ENCODE results near the gene HOXB5.

HOXB5 gene

DNA sequence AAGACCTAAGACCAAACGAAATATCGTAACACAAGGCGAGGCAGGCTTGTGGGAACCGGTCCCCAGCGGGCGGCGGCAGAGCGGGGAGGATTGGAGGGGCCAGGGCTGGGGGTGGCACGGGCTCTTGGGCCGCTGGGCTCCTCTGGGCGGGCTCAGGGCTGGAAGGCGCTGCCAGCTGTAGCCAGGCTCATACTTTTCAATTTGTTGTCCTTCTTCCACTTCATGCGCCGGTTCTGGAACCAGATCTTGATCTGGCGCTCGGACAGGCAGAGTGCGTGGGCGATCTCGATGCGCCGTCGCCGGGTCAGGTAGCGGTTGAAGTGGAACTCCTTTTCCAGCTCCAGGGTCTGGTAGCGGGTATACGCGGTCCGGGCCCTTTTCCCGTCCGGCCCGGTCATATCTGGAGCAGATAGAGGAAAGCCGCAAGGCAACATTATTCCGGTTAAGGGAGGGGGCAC lies 1.5 kb downstream of the HOXB5 start:
- H3K27ac ChIP-seq (ENCODE audit: low read depth, low read length, severe bottlenecking) = no peak overlapping the region
- H3K4me1 ChIP-seq (ENCODE audit: control insufficient read depth, insufficient read depth, low read length, poor library complexity, severe bottlenecking) = peaks cover 32% of the 10 kb centered on the region

GRCh38 chr17:48591255-48592056 lies 2.1 kb downstream of the HOXB5 start:
- 50 to 89% methylated on average over 1 to 2 of the region's 10 CpGs for WGBS, 2 experiments (ENCODE audit: insufficient coverage in 2 of 2)
- H3K9me3 ChIP-seq (ENCODE audit: control insufficient read depth, low read length) = no peaks in the 10 kb centered on the region
- peak overlapping the region; percentile 20 for H3K27ac ChIP-seq (ENCODE audit: low read depth, low read length, severe bottlenecking)
- H3K36me3 ChIP-seq (ENCODE audit: control insufficient read depth, insufficient read depth, low read length) = no peaks in the 10 kb centered on the region
- H3K4me3 ChIP-seq (ENCODE audit: extremely low read depth, insufficient read depth, low read length, poor library complexity, severe bottlenecking) = peak overlapping the region; percentile 44
- peaks cover 38% of the 10 kb centered on the region for H3K4me1 ChIP-seq (ENCODE audit: control insufficient read depth, insufficient read depth, low read length, poor library complexity, severe bottlenecking)

More for the DNA sequence above, 1.5 kb downstream of the HOXB5 start:
- WGBS, 2 experiments (ENCODE audit: insufficient coverage in 2 of 2) = 6 to 13% methylated on average over 16 to 26 of the region's 33 CpGs
- Histone ChIP-seq H3K4me3 (ENCODE audit: extremely low read depth, insufficient read depth, low read length, poor library complexity, severe bottlenecking) (peak overlapping the region; percentile 44), H3K36me3 (ENCODE audit: control insufficient read depth, insufficient read depth, low read length) (no peaks in the 10 kb centered on the region), H3K9me3 (ENCODE audit: control insufficient read depth, low read length) (no peaks in the 10 kb centered on the region)

DNA sequence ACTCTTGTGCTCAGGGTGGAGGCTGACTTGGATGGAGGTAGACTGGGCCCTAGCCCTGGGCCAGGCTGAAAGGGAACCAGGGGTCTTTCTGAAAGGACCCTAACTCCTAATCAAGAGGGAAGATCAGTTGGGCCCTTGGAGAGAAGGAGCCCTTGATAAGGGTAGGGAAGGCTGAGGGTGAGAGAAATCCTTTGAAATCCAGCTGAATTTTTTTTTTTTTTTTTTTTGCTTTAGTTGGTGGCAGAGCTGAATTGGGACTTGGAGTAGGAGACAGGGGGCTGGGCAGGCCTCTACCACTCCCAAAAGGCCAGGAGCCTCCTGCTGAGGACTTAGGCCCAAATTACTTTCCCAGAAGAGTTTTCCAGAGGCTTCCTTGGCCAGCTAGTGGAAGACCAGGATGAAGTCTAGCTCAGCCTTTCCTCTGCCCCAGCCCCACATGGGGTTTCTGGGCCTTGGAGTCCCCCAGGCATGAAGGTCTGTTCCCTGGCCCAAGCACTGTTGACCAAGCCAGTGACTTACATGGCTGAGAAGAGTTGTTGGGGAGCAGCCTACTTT lies 2.9 kb downstream of the HOXB5 start:
- Histone ChIP-seq H3K4me3 (ENCODE audit: extremely low read depth, insufficient read depth, low read length, poor library complexity, severe bottlenecking) (peak overlapping the region; percentile 14), H3K9me3 (ENCODE audit: control insufficient read depth, low read length) (no peaks in the 10 kb centered on the region), H3K4me1 (ENCODE audit: control insufficient read depth, insufficient read depth, low read length, poor library complexity, severe bottlenecking) (peaks cover 41% of the 10 kb centered on the region), H3K27ac (ENCODE audit: low read depth, low read length, severe bottlenecking) (peak overlapping the region; percentile 79), H3K36me3 (ENCODE audit: control insufficient read depth, insufficient read depth, low read length) (no peaks in the 10 kb centered on the region)

- WGBS, 2 experiments (ENCODE audit: insufficient coverage in 2 of 2) = 17 to 21% methylated on average over 6 to 13 of the region's 23 CpGs
- H3K9me3 ChIP-seq (ENCODE audit: control insufficient read depth, low read length) = no peaks in the 10 kb centered on the region
- no peaks in the 10 kb centered on the region for H3K36me3 ChIP-seq (ENCODE audit: control insufficient read depth, insufficient read depth, low read length)
- peak within 1 kb of the TSS; percentile 32 for H3K4me3 ChIP-seq (ENCODE audit: extremely low read depth, insufficient read depth, low read length, poor library complexity, severe bottlenecking)
- H3K4me1 ChIP-seq (ENCODE audit: control insufficient read depth, insufficient read depth, low read length, poor library complexity, severe bottlenecking) = peaks cover 38% of the 10 kb centered on the region
- H3K27ac ChIP-seq (ENCODE audit: low read depth, low read length, severe bottlenecking) = peak within 1 kb of the TSS; percentile 79
Measured at GRCh38 chr17:48589831-48590606, 3.6 kb downstream of the HOXB5 start, which contains the start of gene HOXB3. TSS of gene HOXB3 (minus strand) at chr17:48590241. CDS start at chr17:48552474, 37,767 bp downstream.

DNA sequence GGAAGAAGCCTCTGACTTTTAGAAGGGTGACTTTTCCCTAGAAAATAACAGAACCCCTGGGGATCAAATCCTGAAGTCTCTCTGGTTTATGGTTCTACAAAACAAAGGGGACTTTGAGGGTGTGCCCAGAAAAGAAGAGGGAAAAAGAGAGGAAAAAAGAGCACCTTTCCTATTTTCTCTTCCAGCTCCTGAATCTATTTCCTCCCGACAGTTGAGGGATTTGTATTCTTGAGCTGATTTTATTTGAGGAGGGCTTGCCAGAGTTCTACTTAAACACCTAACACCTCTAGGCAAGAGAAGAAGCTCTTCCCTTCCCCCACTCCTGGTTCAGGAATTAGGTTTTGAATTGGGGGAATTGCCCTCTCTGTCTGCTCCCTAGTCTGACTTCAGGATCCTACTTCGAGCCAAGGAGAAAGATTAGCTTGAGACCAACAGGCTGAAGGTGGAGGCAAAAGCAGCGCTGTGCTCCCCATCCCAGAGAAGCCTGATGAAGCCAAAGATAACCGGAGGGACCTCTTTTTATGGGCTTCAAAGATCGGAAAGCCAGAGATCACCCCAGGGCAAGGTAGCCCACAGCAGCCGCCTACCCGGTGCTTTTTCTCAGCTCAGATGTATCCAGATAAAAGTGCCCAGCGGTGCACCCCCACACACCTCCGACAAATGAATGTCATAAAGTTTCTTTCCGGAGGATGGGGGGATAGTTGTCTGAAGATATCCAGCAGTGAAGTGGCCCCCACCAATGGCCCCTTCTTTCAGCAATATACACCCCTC lies 4.3 kb downstream of the HOXB5 start:
- Histone ChIP-seq H3K36me3 (ENCODE audit: control insufficient read depth, insufficient read depth, low read length) (no peaks in the 10 kb centered on the region), H3K27ac (ENCODE audit: low read depth, low read length, severe bottlenecking) (peak overlapping the region; percentile 73), H3K4me3 (ENCODE audit: extremely low read depth, insufficient read depth, low read length, poor library complexity, severe bottlenecking) (peak overlapping the region; percentile 32), H3K9me3 (ENCODE audit: control insufficient read depth, low read length) (no peaks in the 10 kb centered on the region), H3K4me1 (ENCODE audit: control insufficient read depth, insufficient read depth, low read length, poor library complexity, severe bottlenecking) (peaks cover 32% of the 10 kb centered on the region)
- WGBS, 2 experiments (ENCODE audit: insufficient coverage in 2 of 2) = 0 to 6% methylated on average over 3 to 5 of the region's 10 CpGs

DNA sequence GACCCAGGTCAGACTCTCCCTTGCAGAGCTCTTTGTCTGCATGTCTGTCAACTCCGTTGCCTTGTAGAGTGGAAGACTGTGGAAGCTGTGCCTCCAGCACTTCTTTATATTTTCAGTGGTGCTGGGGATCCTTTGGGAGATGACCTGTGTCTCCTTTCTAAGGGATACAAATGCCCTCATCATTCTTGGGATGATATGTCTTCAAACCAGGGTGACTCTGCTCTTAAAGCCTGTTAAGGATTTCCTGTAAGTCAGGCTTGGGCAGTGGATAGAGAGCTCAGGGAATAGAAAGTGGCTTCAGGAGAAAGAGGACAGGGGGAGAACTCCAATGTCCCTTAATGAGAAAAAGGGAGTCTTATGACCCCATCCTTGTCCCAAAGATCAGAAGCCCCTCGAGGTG lies 5.1 kb downstream of the HOXB5 start:
- peak overlapping the region; percentile 24 for H3K4me3 ChIP-seq (ENCODE audit: extremely low read depth, insufficient read depth, low read length, poor library complexity, severe bottlenecking)
- 14 to 25% methylated on average over 1 of the region's 2 CpGs for WGBS, 2 experiments (ENCODE audit: insufficient coverage in 2 of 2)
- no peaks in the 10 kb centered on the region for H3K9me3 ChIP-seq (ENCODE audit: control insufficient read depth, low read length)
- H3K27ac ChIP-seq (ENCODE audit: low read depth, low read length, severe bottlenecking) = peak overlapping the region; percentile 62
- peaks cover 30% of the 10 kb centered on the region for H3K4me1 ChIP-seq (ENCODE audit: control insufficient read depth, insufficient read depth, low read length, poor library complexity, severe bottlenecking)
- no peaks in the 10 kb centered on the region for H3K36me3 ChIP-seq (ENCODE audit: control insufficient read depth, insufficient read depth, low read length)

DNA sequence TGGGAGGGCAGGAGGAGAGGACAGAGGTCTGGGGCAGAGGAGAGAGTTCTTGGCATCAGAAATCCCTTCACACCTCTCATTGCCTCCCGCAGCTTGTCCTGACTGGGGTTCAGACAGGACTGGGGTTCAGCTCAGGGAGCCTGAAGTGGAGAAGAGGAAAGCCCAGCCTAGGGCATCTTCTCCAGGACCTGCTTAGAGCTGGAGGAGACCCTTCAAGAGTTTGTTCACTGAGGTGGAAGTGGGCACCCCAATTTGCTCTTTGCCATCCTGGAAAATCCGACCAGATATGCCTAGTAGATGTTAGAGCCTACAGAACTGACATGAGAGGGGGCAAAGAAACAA lies 5.5 kb downstream of the HOXB5 start:
- 25 to 38% methylated on average over 1 of the region's 2 CpGs for WGBS, 2 experiments (ENCODE audit: insufficient coverage in 2 of 2)
- Histone ChIP-seq H3K4me1 (ENCODE audit: control insufficient read depth, insufficient read depth, low read length, poor library complexity, severe bottlenecking) (peaks cover 30% of the 10 kb centered on the region), H3K4me3 (ENCODE audit: extremely low read depth, insufficient read depth, low read length, poor library complexity, severe bottlenecking) (peak overlapping the region; percentile 24), H3K36me3 (ENCODE audit: control insufficient read depth, insufficient read depth, low read length) (no peaks in the 10 kb centered on the region), H3K9me3 (ENCODE audit: control insufficient read depth, low read length) (no peaks in the 10 kb centered on the region), H3K27ac (ENCODE audit: low read depth, low read length, severe bottlenecking) (peak overlapping the region; percentile 62)

DNA sequence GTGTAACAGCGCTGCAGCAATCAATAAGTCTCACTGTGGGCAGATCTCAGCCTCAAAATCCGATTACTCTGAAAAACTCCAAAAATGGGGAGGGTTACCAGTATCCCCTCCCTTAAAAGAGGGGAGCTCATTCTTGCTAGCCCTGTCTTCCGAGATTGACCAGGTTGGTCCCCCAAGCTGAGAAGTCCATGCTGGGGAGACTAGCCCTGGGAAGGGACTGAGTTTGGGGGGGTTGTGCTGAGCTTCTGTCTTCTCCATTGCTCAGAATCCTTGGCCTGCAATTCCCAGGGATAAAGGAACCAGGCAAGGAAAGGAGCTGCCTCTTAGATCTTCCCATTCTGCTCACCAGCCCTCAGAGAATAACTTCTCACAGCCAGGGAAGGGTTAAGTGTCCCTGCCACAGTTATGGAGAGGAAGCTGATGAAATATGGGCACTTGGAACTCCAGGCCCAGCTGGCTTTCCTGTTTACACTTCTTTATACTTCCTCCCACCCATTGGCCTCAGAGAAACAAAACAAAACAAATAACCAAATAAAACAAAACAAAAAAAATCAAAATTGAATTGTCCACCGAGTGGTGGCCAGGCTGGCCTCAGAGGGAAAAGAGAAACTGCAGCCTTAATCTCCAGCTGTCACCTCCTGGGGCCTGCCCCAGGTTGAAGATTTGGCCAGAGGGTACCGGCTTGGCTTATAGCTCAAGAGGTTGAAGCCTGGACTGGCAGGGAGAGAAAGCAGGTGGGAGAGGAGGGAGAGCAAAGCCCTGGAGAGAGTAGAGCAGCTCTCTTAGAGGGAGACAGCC lies 6.1 kb downstream of the HOXB5 start:
- H3K27ac ChIP-seq (ENCODE audit: low read depth, low read length, severe bottlenecking) = peak overlapping the region; percentile 62
- peak overlapping the region; percentile 24 for H3K4me3 ChIP-seq (ENCODE audit: extremely low read depth, insufficient read depth, low read length, poor library complexity, severe bottlenecking)
- no peaks in the 10 kb centered on the region for H3K9me3 ChIP-seq (ENCODE audit: control insufficient read depth, low read length)
- H3K36me3 ChIP-seq (ENCODE audit: control insufficient read depth, insufficient read depth, low read length) = no peaks in the 10 kb centered on the region
- 17 to 25% methylated on average over 3 to 4 of the region's 5 CpGs for WGBS, 2 experiments (ENCODE audit: insufficient coverage in 2 of 2)
- peaks cover 30% of the 10 kb centered on the region for H3K4me1 ChIP-seq (ENCODE audit: control insufficient read depth, insufficient read depth, low read length, poor library complexity, severe bottlenecking)

GRCh38 chr17:48586355-48587258 lies 7.0 kb downstream of the HOXB5 start:
- WGBS, 2 experiments (ENCODE audit: insufficient coverage in 2 of 2) = 1 to 2% methylated on average over 14 of the region's 34 CpGs
- H3K9me3 ChIP-seq (ENCODE audit: control insufficient read depth, low read length) = no peaks in the 10 kb centered on the region
- H3K27ac ChIP-seq (ENCODE audit: low read depth, low read length, severe bottlenecking) = peak overlapping the region; percentile 62
- peak overlapping the region; percentile 32 for H3K4me3 ChIP-seq (ENCODE audit: extremely low read depth, insufficient read depth, low read length, poor library complexity, severe bottlenecking)
- no peaks in the 10 kb centered on the region for H3K36me3 ChIP-seq (ENCODE audit: control insufficient read depth, insufficient read depth, low read length)
- peaks cover 30% of the 10 kb centered on the region for H3K4me1 ChIP-seq (ENCODE audit: control insufficient read depth, insufficient read depth, low read length, poor library complexity, severe bottlenecking)
